HPDE6-E6E7 (cell line): Measurements from ENCODE around the gene NTSR1.

Experiments used
- DNase-seq: peaks from one replicate; pipeline ENCODE4 v3.0.0; 2011; ENCODE audit warnings: missing footprints; ENCODE audit errors: extremely low spot score

Gene NTSR1

GRCh38 chr20:62739581-62740285 is 31.1 kb downstream of the NTSR1 start:
- DNase-seq: peak; percentile 49

- DNase-seq: peak; percentile 100
These were observed 31.9 kb downstream of the NTSR1 start for GRCh38 chr20:62740286-62741141.

- no peak for DNase-seq
These were observed 32.6 kb downstream of the NTSR1 start for GRCh38 chr20:62741191-62741691.

- DNase-seq: no peak
These were observed 33.3 kb downstream of the NTSR1 start for GRCh38 chr20:62741701-62742491.

GRCh38 chr20:62742550-62742949 is 33.9 kb downstream of the NTSR1 start:
- no peak for DNase-seq

- no peak for DNase-seq
These were observed 34.5 kb downstream of the NTSR1 start for GRCh38 chr20:62742979-62743776.

- no peak for DNase-seq
These were observed 35.2 kb downstream of the NTSR1 start for GRCh38 chr20:62743777-62744317.

- DNase-seq: no peak
These were observed 36.1 kb downstream of the NTSR1 start for GRCh38 chr20:62744741-62745191.

- DNase-seq: no peak
These were observed 36.8 kb downstream of the NTSR1 start for GRCh38 chr20:62745279-62745951.

GRCh38 chr20:62745952-62746288 is 37.3 kb downstream of the NTSR1 start:
- DNase-seq: no peak

GRCh38 chr20:62748311-62748710 is 39.7 kb downstream of the NTSR1 start:
- DNase-seq: no peak

- DNase-seq: no peak
These were observed 41.3 kb downstream of the NTSR1 start for GRCh38 chr20:62749851-62750445.

GRCh38 chr20:62751551-62752150 is 43.0 kb downstream of the NTSR1 start:
- no peak for DNase-seq

GRCh38 chr20:62752181-62752670 is 43.6 kb downstream of the NTSR1 start:
- DNase-seq: no peak

- DNase-seq: no peak
These were observed 44.2 kb downstream of the NTSR1 start for GRCh38 chr20:62752671-62753501.

- no peak for DNase-seq
These were observed 45.0 kb downstream of the NTSR1 start for GRCh38 chr20:62753626-62754025.

- peak; percentile 71 for DNase-seq
These were observed 45.7 kb downstream of the NTSR1 start for GRCh38 chr20:62754122-62754990.

GRCh38 chr20:62754991-62755356 is 46.3 kb downstream of the NTSR1 start:
- no peak for DNase-seq
